Activated gamma-delta T cell (primary cell): Measurements from ENCODE around the gene ZNF22.

Experiments
- DNase-seq: peaks from one replicate; lab custom pipeline; 2025; lab: John Stamatoyannopoulos, UW

ZNF22 gene

GRCh38 chr10:44965104-44965503 is 35.6 kb upstream of the ZNF22 start:
- DNase-seq: no peak

GRCh38 chr10:44965651-44966097 is 35.0 kb upstream of the ZNF22 start:
- no peak for DNase-seq

- DNase-seq: no peak
Observed at GRCh38 chr10:44966129-44966815, 34.5 kb upstream of the ZNF22 start.

- no peak for DNase-seq
Observed at GRCh38 chr10:44966816-44967509, 33.8 kb upstream of the ZNF22 start.

GRCh38 chr10:44967616-44968015 is 33.1 kb upstream of the ZNF22 start:
- no peak for DNase-seq

GRCh38 chr10:44968091-44968490 is 32.6 kb upstream of the ZNF22 start:
- no peak for DNase-seq

GRCh38 chr10:44968500-44969400 is 32.0 kb upstream of the ZNF22 start:
- peak; percentile 26 for DNase-seq

GRCh38 chr10:44969854-44970253 is 30.9 kb upstream of the ZNF22 start:
- no peak for DNase-seq

- no peak for DNase-seq
Observed at GRCh38 chr10:44970812-44971395, 29.8 kb upstream of the ZNF22 start.

- no peak for DNase-seq
Observed at GRCh38 chr10:44971434-44971833, 29.3 kb upstream of the ZNF22 start.

- no peak for DNase-seq
Observed at GRCh38 chr10:44971935-44972757, 28.6 kb upstream of the ZNF22 start.

- no peak for DNase-seq
Observed at GRCh38 chr10:44972874-44973306, 27.8 kb upstream of the ZNF22 start.

GRCh38 chr10:44973323-44974081 is 27.2 kb upstream of the ZNF22 start:
- DNase-seq: no peak

GRCh38 chr10:44974082-44974627 is 26.6 kb upstream of the ZNF22 start:
- no peak for DNase-seq

GRCh38 chr10:44974628-44975430 is 25.9 kb upstream of the ZNF22 start:
- DNase-seq: peak; percentile 43

GRCh38 chr10:44975431-44976331 is 25.0 kb upstream of the ZNF22 start:
- no peak for DNase-seq

- no peak for DNase-seq
Observed at GRCh38 chr10:44976352-44977198, 24.1 kb upstream of the ZNF22 start.
